HepG2 (cell line): ENCODE results near the gene GLS2. TPM values are rescaled to one million over a fixed set of nuclear protein-coding genes. Genes with fewer than 3 reads are reported as not detected.

ENCODE experiments used
- ATRX ChIP-seq: sonication (generic); formaldehyde crosslinking; IDR thresholded peaks from 2 replicates; pipeline ENCODE4 v1.4.0; 2020; ENCODE audit warnings: missing genetic modification reagents, borderline replicate concordance
- BCL6 ChIP-seq: IDR thresholded peaks from 2 replicates; pipeline ENCODE4 v1.6.1; 2016; ENCODE audit warnings: missing genetic modification reagents, missing compliant biosample characterization
- CC2D1A ChIP-seq: sonication (generic); formaldehyde crosslinking; IDR thresholded peaks from 2 replicates; pipeline ENCODE4 v1.8.1; 2023; ENCODE audit warnings: mild to moderate bottlenecking, missing genetic modification reagents
- CREBL2 ChIP-seq: sonication (generic); formaldehyde crosslinking; IDR thresholded peaks from 2 replicates; pipeline ENCODE4 v1.8.1; 2023; ENCODE audit warnings: missing genetic modification reagents, mild to moderate bottlenecking, borderline replicate concordance
- IKZF1 ChIP-seq: fragments of 450-650 bp; IDR thresholded peaks from 2 replicates; pipeline ENCODE4 v1.7.1; 2016
- ISX ChIP-seq: sonication (generic); formaldehyde crosslinking; conservative IDR thresholded peaks from 2 replicates; pipeline ENCODE4 v1.5.0; 2020; ENCODE audit warnings: missing genetic modification reagents
- KLF11 ChIP-seq: IDR thresholded peaks from 2 replicates; pipeline ENCODE4 v1.6.1; 2016; ENCODE audit warnings: missing compliant biosample characterization
- MXD1 ChIP-seq: sonication (generic); formaldehyde crosslinking; IDR thresholded peaks from 2 replicates; pipeline ENCODE4 v1.4.0; 2020; ENCODE audit warnings: mild to moderate bottlenecking, missing genetic modification reagents
- NCOA1 ChIP-seq: sonication (generic); formaldehyde crosslinking; IDR thresholded peaks from 2 replicates; pipeline ENCODE4 v1.9.0; 2021; ENCODE audit warnings: missing genetic modification reagents
- ZBTB40 ChIP-seq, 2 experiments: fragments of 450-650 bp in 1 of 2; sonication (generic) in 1 of 2; formaldehyde crosslinking in 1 of 2; IDR thresholded peaks; 2 replicates each; pipeline versions ENCODE4 v1.6.1 to v1.8.0; 2016 to 2022; ENCODE audit warnings: antibody characterized with exemption in 1 of 2, mild to moderate bottlenecking in 1 of 2, missing genetic modification reagents in 1 of 2
- ZMYM2 ChIP-seq: sonication (generic); formaldehyde crosslinking; IDR thresholded peaks from 2 replicates; pipeline ENCODE4 v1.8.0; 2022; ENCODE audit warnings: mild to moderate bottlenecking, missing genetic modification reagents
- ZNF274 ChIP-seq: sonication (generic); formaldehyde crosslinking; IDR thresholded peaks from 2 replicates; pipeline ENCODE4 v1.5.1; 2020; ENCODE audit warnings: mild to moderate bottlenecking, missing genetic modification reagents
- ZNF282 ChIP-seq: fragments of 450-650 bp; IDR thresholded peaks from 2 replicates; pipeline ENCODE4 v1.6.1; 2018; ENCODE audit not compliant: partially characterized antibody
- ZNF672 ChIP-seq: sonication (generic); formaldehyde crosslinking; IDR thresholded peaks from 2 replicates; pipeline ENCODE4 v1.8.1; 2022; ENCODE audit warnings: missing genetic modification reagents
- ZNF674 ChIP-seq: sonication (generic); formaldehyde crosslinking; IDR thresholded peaks from 2 replicates; pipeline ENCODE4 v1.5.0; 2020; ENCODE audit warnings: low read depth, mild to moderate bottlenecking, missing genetic modification reagents
- ZSCAN20 ChIP-seq: sonication (generic); formaldehyde crosslinking; IDR thresholded peaks from 2 replicates; pipeline ENCODE4 v1.4.0; 2020; ENCODE audit warnings: missing genetic modification reagents, mild to moderate bottlenecking, borderline replicate concordance
- polyA plus RNA-seq, 8 experiments: library from polyadenylated mRNA; depleted of rRNA in 3 of 8; stranded (reverse) in 7 of 8; unstranded in 1 of 8; fragments of >200 nt; fragmentation: Illumina TruSeq in 4 of 8; extraction: Trizol in 4 of 8; gene quantifications; 2 replicates each; pipeline versions ENCODE4 v1.2.1 to v1.2.3, GENCODE V29; 2011 to 2016; ENCODE audit warnings: low read depth in 4 of 8, missing spikeins in 1 of 8, mixed read lengths in 1 of 8; ENCODE audit not compliant: insufficient read depth in 1 of 8
- total RNA-seq, 5 experiments: library from RNA; depleted of rRNA; stranded (reverse); fragments of >200 nt; fragmentation: Illumina TruSeq; extraction: Trizol; gene quantifications; 2 replicates each; pipeline ENCODE4 v1.2.3, GENCODE V29; 2016; ENCODE audit warnings: low read depth in 1 of 5
- TF ChIP-seq, protein P1 (sequence below): sonication (generic); formaldehyde crosslinking; IDR thresholded peaks from 2 replicates; pipeline ENCODE4 v1.5.1; 2020; ENCODE audit warnings: missing genetic modification reagents, mild to moderate bottlenecking, borderline replicate concordance
- TF ChIP-seq, protein P2 (sequence below): sonication (generic); formaldehyde crosslinking; conservative IDR thresholded peaks from 2 replicates; pipeline ENCODE4 v1.4.0; 2020; ENCODE audit warnings: missing genetic modification reagents

The GLS2 gene
- total and polyA plus RNA-seq, 2 of the 13 experiments (the other 11 are each of a cell fraction or from before 2014, with no cell fraction given), result 8.6 to 12.2 TPM

DNA sequence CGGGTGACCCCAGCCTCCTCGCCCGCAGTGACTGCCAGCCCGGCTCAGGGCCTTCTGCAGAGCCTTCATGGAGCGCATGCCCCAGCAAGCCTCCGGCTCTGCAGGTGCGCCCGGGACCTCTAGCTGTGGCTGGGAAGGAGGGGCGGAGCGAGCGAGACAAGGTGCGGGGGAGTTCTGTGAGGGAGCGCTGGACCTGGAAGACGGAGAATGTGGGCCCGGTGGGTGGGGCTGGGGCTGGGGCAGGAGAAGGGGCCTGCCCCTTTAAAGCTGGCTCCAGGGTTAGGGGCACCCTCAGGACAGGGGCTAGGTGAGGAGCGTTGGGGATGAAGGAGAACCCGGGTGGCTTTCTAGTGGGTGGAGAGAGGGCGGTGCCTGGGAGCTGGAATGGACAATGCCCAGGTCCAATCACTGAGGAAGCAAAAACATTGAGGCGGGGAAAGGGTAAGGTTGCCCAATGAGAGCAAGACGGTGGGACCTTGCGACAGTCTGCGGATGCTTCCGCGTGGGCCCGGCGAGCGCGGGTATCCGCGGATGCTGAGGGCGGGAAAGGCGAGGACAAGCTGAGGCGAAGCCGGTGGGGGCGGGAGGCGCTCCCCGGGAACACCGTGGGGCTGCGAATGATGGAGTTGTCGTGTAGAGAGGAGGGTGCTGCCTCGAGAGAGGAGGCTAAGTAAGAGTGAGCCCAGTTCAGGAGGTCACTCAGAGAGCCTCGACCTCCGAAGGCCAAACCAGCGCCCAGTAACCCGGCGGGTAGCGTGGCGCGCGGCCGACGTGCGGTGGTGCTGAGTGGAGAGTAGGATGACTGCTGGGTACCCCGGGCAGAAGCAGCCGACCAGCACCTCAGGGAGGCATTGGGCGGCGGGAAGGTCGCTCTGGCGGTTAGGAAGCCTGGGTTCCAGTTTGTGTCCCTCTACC lies at the start of gene GLS2 (continued):
- TF ChIP-seq ZNF672 (CRISPR knock-in tag) (no peak), ISX (no peak; the same call in 1 of the 2 replicates), ZNF282 (no peak), KLF11 (CRISPR knock-in tag) (peak; percentile 68; the same call in 1 of the 2 replicates), BCL6 (CRISPR knock-in tag) (no peak), MXD1 (CRISPR knock-in tag) (peak; percentile 91), ZMYM2 (CRISPR knock-in tag) (peak; percentile 80), NCOA1 (peak; percentile 77; the same call in 1 of the 2 replicates), ZNF274 (CRISPR knock-in tag) (peak; percentile 87), ZNF674 (CRISPR knock-in tag) (no peak), ZSCAN20 (CRISPR knock-in tag) (peak; percentile 86; the same call in 1 of the 2 replicates), CC2D1A (CRISPR knock-in tag) (no peak), ATRX (CRISPR knock-in tag) (no peak), CREBL2 (CRISPR knock-in tag) (peak; percentile 96; the same call in 1 of the 2 replicates), ZBTB40 (IDR thresholded peaks at IDR 0.05) (no peak), ZBTB40 (CRISPR knock-in tag; IDR thresholded peaks at IDR 0.05) (peak; percentile 87), IKZF1 (no peak)
- TF ChIP-seq, protein P1, sequence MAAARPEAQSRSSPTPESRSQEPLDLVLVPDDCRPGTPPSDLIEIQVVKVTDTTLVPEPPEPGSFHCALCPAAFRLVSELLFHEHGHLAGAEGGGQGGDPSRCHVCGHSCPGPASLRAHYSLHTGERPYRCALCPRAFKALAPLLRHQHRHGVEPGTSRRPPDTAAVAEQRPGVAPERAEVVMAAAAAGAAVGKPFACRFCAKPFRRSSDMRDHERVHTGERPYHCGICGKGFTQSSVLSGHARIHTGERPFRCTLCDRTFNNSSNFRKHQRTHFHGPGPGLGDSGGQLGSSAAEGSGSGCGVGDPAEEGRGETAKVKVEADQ (CRISPR knock-in tag), result peak; percentile 93
- TF ChIP-seq, protein P2, sequence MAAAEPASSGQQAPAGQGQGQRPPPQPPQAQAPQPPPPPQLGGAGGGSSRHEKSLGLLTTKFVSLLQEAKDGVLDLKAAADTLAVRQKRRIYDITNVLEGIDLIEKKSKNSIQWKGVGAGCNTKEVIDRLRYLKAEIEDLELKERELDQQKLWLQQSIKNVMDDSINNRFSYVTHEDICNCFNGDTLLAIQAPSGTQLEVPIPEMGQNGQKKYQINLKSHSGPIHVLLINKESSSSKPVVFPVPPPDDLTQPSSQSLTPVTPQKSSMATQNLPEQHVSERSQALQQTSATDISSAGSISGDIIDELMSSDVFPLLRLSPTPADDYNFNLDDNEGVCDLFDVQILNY (CRISPR knock-in tag), result peak; percentile 81; the same call in 1 of the 2 replicates
